ENCODE data around the gene FOXD1.
"Not testable (repeated sequence)": the region's sequence is repeated elsewhere in the genome, so short reads cannot be mapped to it uniquely, and the experiment has no call there.

The FOXD1 gene

GRCh38 chr5:73417303-73418034 is 31.1 kb downstream of the FOXD1 start:
- DNase-seq (ENCODE audit: low spot score), result no peak

- DNase-seq (ENCODE audit: low spot score), result no peak
Observed at GRCh38 chr5:73415617-73416016, 33.0 kb downstream of the FOXD1 start.

GRCh38 chr5:73415171-73415570 is 33.4 kb downstream of the FOXD1 start:
- no peak for DNase-seq (ENCODE audit: low spot score)

GRCh38 chr5:73412597-73412988 is 36.0 kb downstream of the FOXD1 start:
- DNase-seq (ENCODE audit: low spot score), result no peak

- DNase-seq (ENCODE audit: low spot score), result no peak
Observed at GRCh38 chr5:73411936-73412596, 36.5 kb downstream of the FOXD1 start.

- DNase-seq (ENCODE audit: low spot score), result not testable (repeated sequence)
Observed at GRCh38 chr5:73409927-73410326, 38.6 kb downstream of the FOXD1 start.

- DNase-seq (ENCODE audit: low spot score), result no peak
Observed at GRCh38 chr5:73405691-73406090, 42.9 kb downstream of the FOXD1 start.

- no peak for DNase-seq (ENCODE audit: low spot score)
Observed at GRCh38 chr5:73399775-73400174, 48.8 kb downstream of the FOXD1 start.

Measured in CD4-positive, alpha-beta T cell treated with Interleukin-2 at 100 ng/mL for 4 hours (primary cell).